HepG2 (cell line): ENCODE measurements around the gene ATPAF1. TPM values are rescaled to one million over a fixed set of nuclear protein-coding genes. Genes with fewer than 3 reads are reported as not detected.

Experiments
- AGO1 ChIP-seq: fragments of 200-400 bp; formaldehyde crosslinking; IDR thresholded peaks from 2 replicates; pipeline ENCODE4 v1.6.1; 2017; ENCODE audit warnings: mild to moderate bottlenecking, low read depth, low read length, moderate library complexity; ENCODE audit not compliant: poor library complexity, severe bottlenecking
- PAWR ChIP-seq: sonication (generic); formaldehyde crosslinking; IDR thresholded peaks from 2 replicates; pipeline ENCODE4 v1.4.0; 2020; ENCODE audit warnings: missing genetic modification reagents, mild to moderate bottlenecking, borderline replicate concordance
- RORA ChIP-seq: sonication (generic); formaldehyde crosslinking; IDR thresholded peaks from 2 replicates; pipeline ENCODE4 v1.5.0; 2020; ENCODE audit warnings: mild to moderate bottlenecking, missing genetic modification reagents, moderate library complexity
- SNAPC5 ChIP-seq: sonication (generic); formaldehyde crosslinking; IDR thresholded peaks from 2 replicates; pipeline ENCODE4 v1.8.1; 2023; ENCODE audit warnings: mild to moderate bottlenecking, missing genetic modification reagents, borderline replicate concordance
- ZIK1 ChIP-seq: sonication (generic); formaldehyde crosslinking; IDR thresholded peaks from 2 replicates; pipeline ENCODE4 v1.5.0; 2020; ENCODE audit warnings: mild to moderate bottlenecking, low read depth, missing genetic modification reagents, borderline replicate concordance
- ZNF205 ChIP-seq: IDR thresholded peaks from 2 replicates; pipeline ENCODE4 v1.6.1; 2018; ENCODE audit warnings: missing biosample characterization, missing genetic modification reagents
- ZNF609 ChIP-seq: sonication (generic); formaldehyde crosslinking; IDR thresholded peaks from 2 replicates; pipeline ENCODE4 v1.4.0; 2020; ENCODE audit warnings: mild to moderate bottlenecking, missing genetic modification reagents, borderline replicate concordance
- polyA plus RNA-seq, 8 experiments: library from polyadenylated mRNA; depleted of rRNA in 3 of 8; stranded (reverse) in 7 of 8; unstranded in 1 of 8; fragments of >200 nt; fragmentation: Illumina TruSeq in 4 of 8; extraction: Trizol in 4 of 8; gene quantifications; 2 replicates each; pipeline versions ENCODE4 v1.2.1 to v1.2.3, GENCODE V29; 2011 to 2016; ENCODE audit warnings: low read depth in 4 of 8, missing spikeins in 1 of 8, mixed read lengths in 1 of 8; ENCODE audit not compliant: insufficient read depth in 1 of 8
- total RNA-seq, 5 experiments: library from RNA; depleted of rRNA; stranded (reverse); fragments of >200 nt; fragmentation: Illumina TruSeq; extraction: Trizol; gene quantifications; 2 replicates each; pipeline ENCODE4 v1.2.3, GENCODE V29; 2016; ENCODE audit warnings: low read depth in 1 of 5
- TF ChIP-seq, protein P1 (sequence below): sonication (generic); formaldehyde crosslinking; conservative IDR thresholded peaks from 2 replicates; pipeline ENCODE4 v1.8.0; 2022; ENCODE audit warnings: missing genetic modification reagents

Gene ATPAF1
- total and polyA plus RNA-seq, 2 of the 13 experiments (the other 11 are each of a cell fraction or from before 2014, with no cell fraction given), result 66.6 to 76.7 TPM

DNA sequence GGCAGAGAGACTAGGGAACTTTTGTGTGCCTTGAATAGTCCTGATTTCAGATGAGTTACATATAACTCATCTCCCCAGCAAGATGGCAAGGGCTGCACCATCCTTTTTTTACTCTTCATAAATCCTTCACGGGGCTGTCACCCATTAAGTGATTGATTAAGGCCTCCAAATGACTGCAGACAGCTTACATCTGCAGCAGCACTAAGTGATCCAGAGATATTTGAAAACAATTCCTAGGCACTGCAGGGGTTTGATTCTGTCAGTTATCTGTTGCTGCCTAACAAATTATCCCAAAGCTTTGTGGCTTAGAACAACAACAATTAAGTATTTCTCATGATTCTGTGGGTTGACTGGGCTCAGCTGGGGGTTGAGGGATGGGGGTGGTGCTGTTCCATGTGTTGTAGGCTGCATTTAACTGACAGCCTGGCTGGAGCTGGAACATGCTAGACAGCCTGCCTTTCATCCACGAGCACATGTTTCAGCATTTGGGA lies 22.8 kb upstream of the ATPAF1 start (continued):
- no peak for TF ChIP-seq ZNF609 (CRISPR knock-in tag)
- TF ChIP-seq, protein P1, sequence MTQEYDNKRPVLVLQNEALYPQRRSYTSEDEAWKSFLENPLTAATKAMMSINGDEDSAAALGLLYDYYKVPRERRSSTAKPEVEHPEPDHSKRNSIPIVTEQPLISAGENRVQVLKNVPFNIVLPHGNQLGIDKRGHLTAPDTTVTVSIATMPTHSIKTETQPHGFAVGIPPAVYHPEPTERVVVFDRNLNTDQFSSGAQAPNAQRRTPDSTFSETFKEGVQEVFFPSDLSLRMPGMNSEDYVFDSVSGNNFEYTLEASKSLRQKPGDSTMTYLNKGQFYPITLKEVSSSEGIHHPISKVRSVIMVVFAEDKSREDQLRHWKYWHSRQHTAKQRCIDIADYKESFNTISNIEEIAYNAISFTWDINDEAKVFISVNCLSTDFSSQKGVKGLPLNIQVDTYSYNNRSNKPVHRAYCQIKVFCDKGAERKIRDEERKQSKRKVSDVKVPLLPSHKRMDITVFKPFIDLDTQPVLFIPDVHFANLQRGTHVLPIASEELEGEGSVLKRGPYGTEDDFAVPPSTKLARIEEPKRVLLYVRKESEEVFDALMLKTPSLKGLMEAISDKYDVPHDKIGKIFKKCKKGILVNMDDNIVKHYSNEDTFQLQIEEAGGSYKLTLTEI (CRISPR knock-in tag), result no peak
- TF ChIP-seq PAWR, result no peak
- no peak for TF ChIP-seq ZNF205 (CRISPR knock-in tag)
- no peak for TF ChIP-seq RORA
- TF ChIP-seq ZIK1, result no peak
- no peak for TF ChIP-seq AGO1
- TF ChIP-seq SNAPC5 (CRISPR knock-in tag), result no peak
